ENCODE data around the gene PIAS1.

PIAS1 gene

GRCh38 chr15:68204776-68205557 is 150.9 kb downstream of the PIAS1 start, which contains the start of gene CALML4:
TSS of gene CALML4 (minus strand) at chr15:68205332. CDS start at chr15:68205247, 85 bp downstream.
- TF ChIP-seq TCF12 (IDR thresholded peaks at IDR 0.05; ENCODE audit: low read depth) (0 out of 2 replicates have a peak, but pooled peaks have one; percentile 33), MAX (IDR thresholded peaks at IDR 0.05) (no peak; the same call in 1 of the 2 replicates), RAD21 (IDR thresholded peaks at IDR 0.05; ENCODE audit: low read depth) (peak; percentile 13; the same call in 1 of the 2 replicates), NFIC (IDR thresholded peaks at IDR 0.05) (peak; percentile 38; the same call in 1 of the 2 replicates), TEAD4 (IDR thresholded peaks at IDR 0.05) (peak; percentile 49; the same call in 1 of the 2 replicates)
- TF ChIP-seq, protein P1, sequence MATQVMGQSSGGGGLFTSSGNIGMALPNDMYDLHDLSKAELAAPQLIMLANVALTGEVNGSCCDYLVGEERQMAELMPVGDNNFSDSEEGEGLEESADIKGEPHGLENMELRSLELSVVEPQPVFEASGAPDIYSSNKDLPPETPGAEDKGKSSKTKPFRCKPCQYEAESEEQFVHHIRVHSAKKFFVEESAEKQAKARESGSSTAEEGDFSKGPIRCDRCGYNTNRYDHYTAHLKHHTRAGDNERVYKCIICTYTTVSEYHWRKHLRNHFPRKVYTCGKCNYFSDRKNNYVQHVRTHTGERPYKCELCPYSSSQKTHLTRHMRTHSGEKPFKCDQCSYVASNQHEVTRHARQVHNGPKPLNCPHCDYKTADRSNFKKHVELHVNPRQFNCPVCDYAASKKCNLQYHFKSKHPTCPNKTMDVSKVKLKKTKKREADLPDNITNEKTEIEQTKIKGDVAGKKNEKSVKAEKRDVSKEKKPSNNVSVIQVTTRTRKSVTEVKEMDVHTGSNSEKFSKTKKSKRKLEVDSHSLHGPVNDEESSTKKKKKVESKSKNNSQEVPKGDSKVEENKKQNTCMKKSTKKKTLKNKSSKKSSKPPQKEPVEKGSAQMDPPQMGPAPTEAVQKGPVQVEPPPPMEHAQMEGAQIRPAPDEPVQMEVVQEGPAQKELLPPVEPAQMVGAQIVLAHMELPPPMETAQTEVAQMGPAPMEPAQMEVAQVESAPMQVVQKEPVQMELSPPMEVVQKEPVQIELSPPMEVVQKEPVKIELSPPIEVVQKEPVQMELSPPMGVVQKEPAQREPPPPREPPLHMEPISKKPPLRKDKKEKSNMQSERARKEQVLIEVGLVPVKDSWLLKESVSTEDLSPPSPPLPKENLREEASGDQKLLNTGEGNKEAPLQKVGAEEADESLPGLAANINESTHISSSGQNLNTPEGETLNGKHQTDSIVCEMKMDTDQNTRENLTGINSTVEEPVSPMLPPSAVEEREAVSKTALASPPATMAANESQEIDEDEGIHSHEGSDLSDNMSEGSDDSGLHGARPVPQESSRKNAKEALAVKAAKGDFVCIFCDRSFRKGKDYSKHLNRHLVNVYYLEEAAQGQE (IDR thresholded peaks at IDR 0.05; ENCODE audit: low read depth): no peak

- TF ChIP-seq TEAD4 (IDR thresholded peaks at IDR 0.05): no peak
- TF ChIP-seq EP300 (IDR thresholded peaks at IDR 0.05; ENCODE audit: borderline replicate concordance): no peak
- TF ChIP-seq NFIC (IDR thresholded peaks at IDR 0.05): 0 out of 2 replicates have a peak, but pooled peaks have one; percentile 1
Observed at GRCh38 chr15:68205558-68205944, 151.4 kb downstream of the PIAS1 start.

DNA sequence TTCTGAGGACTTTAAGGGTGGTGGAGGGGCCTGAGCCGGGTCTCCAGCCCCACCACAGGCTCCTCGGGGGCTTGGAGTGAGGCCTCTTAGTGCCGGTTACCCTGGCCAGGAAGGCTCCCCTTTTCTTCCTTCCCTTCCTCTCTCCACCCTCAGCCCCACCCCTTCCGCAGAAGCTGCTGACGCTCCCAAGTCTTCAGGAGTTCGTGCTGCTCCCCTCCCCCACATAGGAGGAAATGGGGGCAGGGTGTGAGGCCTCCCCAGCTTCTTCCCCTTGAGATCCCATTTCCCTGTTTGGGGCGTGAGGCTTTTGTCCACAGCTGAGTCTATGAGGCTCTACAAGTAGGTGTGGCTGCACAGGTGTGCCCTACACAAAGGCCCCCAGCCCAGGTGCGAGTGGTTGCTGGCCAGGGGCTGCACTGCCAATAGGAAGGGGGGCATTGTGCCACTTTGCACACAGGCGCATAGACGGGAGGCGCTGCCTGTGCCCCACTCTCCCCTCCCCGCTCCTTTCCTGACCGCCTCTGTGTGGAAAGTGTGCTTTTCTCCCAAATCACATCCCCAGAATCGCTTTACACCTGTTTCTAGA is 151.9 kb downstream of the PIAS1 start:
- no peak for TF ChIP-seq YY1 (IDR thresholded peaks at IDR 0.05; ENCODE audit: low read depth)
- no peak for TF ChIP-seq NFIC (IDR thresholded peaks at IDR 0.05)
- TF ChIP-seq USF1 (IDR thresholded peaks at IDR 0.05): no peak
- no peak for TF ChIP-seq CEBPB (IDR thresholded peaks at IDR 0.05)
- TF ChIP-seq TAF1 (IDR thresholded peaks at IDR 0.05; ENCODE audit: low read depth): no peak
- TF ChIP-seq TEAD4 (IDR thresholded peaks at IDR 0.05): no peak
- no peak for TF ChIP-seq RAD21 (IDR thresholded peaks at IDR 0.05; ENCODE audit: low read depth)
- TF ChIP-seq ZBTB7A (IDR thresholded peaks at IDR 0.05; ENCODE audit: low read depth): no peak
- TF ChIP-seq CREB1 (IDR thresholded peaks at IDR 0.05; ENCODE audit: low read depth): no peak
- TF ChIP-seq EP300 (IDR thresholded peaks at IDR 0.05; ENCODE audit: borderline replicate concordance): no peak
- TF ChIP-seq, protein P1 (IDR thresholded peaks at IDR 0.05; ENCODE audit: low read depth): no peak
- TF ChIP-seq MAX (IDR thresholded peaks at IDR 0.05): no peak
- TF ChIP-seq EGR1 (IDR thresholded peaks at IDR 0.05): no peak
- TF ChIP-seq FOXM1 (IDR thresholded peaks at IDR 0.05; ENCODE audit: borderline replicate concordance, low read depth): no peak
- TF ChIP-seq TCF12 (IDR thresholded peaks at IDR 0.05; ENCODE audit: low read depth): no peak

DNA sequence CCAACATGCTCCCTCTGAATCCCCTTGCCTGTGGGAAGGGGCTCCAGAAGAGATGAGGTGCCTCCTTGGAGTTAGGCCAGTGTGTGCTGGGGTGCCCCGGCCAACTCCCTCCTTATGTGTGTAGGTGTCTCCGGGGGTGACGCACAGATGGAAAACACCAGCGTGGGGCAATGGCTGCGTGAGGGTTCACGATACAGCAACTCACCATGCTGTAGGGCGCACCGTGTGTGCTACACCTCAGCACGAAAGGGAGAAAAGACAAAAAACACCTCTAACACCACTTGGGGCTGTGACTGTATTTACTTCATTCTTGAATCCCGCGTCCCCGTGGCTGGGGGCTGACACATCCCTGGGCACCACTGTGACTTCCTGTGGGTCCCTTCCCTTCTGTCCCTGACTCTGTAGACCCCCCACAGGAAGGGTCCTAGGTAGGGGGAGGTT is 152.6 kb downstream of the PIAS1 start:
- TF ChIP-seq ZBTB7A (IDR thresholded peaks at IDR 0.05; ENCODE audit: low read depth) (no peak), TAF1 (IDR thresholded peaks at IDR 0.05; ENCODE audit: low read depth) (no peak), TEAD4 (IDR thresholded peaks at IDR 0.05) (no peak), NFIC (IDR thresholded peaks at IDR 0.05) (no peak), RAD21 (IDR thresholded peaks at IDR 0.05; ENCODE audit: low read depth) (no peak), EGR1 (IDR thresholded peaks at IDR 0.05) (no peak), CREB1 (IDR thresholded peaks at IDR 0.05; ENCODE audit: low read depth) (no peak), EP300 (IDR thresholded peaks at IDR 0.05; ENCODE audit: borderline replicate concordance) (no peak), USF1 (IDR thresholded peaks at IDR 0.05) (no peak), CEBPB (IDR thresholded peaks at IDR 0.05) (no peak), MAX (IDR thresholded peaks at IDR 0.05) (no peak), TCF12 (IDR thresholded peaks at IDR 0.05; ENCODE audit: low read depth) (no peak), YY1 (IDR thresholded peaks at IDR 0.05; ENCODE audit: low read depth) (no peak), FOXM1 (IDR thresholded peaks at IDR 0.05; ENCODE audit: borderline replicate concordance, low read depth) (no peak)
- TF ChIP-seq, protein P1 (IDR thresholded peaks at IDR 0.05; ENCODE audit: low read depth): no peak
